ENCODE measurements around the gene FNDC8.

- TF ChIP-seq CTCF (IDR thresholded peaks at IDR 0.05) (no peak), EZH2 (IDR thresholded peaks at IDR 0.05; ENCODE audit: borderline replicate concordance, insufficient read depth, low read depth, low read length, poor library complexity, severe bottlenecking) (no peak)
Measured at GRCh38 chr17:35148144-35148543, 26.7 kb downstream of the FNDC8 start.
